K562 (cell line): Measurements from ENCODE around the gene NTRK2.

Experiments
- EZH2 ChIP-seq: IDR thresholded peaks from 2 replicates; pipeline ENCODE4 v1.6.1; 2012; ENCODE audit warnings: low read depth, mild to moderate bottlenecking, inconsistent platforms, low read length, borderline replicate concordance
- FOXM1 ChIP-seq, 2 experiments: fragments of 450-650 bp in 1 of 2; sonication (generic) in 1 of 2; formaldehyde crosslinking in 1 of 2; IDR thresholded peaks; 2 replicates each; pipeline versions ENCODE4 v1.6.1 to v1.9.0; 2017 to 2022; ENCODE audit warnings: low read depth in 2 of 2, mild to moderate bottlenecking in 2 of 2, missing genetic modification reagents in 1 of 2, moderate library complexity in 1 of 2
- JUNB ChIP-seq: fragments of 450-650 bp; formaldehyde crosslinking; conservative IDR thresholded peaks from 2 replicates; pipeline ENCODE4 v1.4.0; 2020; ENCODE audit warnings: mild to moderate bottlenecking
- KDM5B ChIP-seq: fragments of 200-600 bp; sonication (generic); IDR thresholded peaks from 2 replicates; pipeline ENCODE4 v1.6.1; 2012; ENCODE audit warnings: low read depth, mild to moderate bottlenecking, moderate library complexity, low read length, control low read depth, inconsistent platforms; ENCODE audit not compliant: insufficient replicate concordance
- MBD2 ChIP-seq: sonication (generic); IDR thresholded peaks from 2 replicates; pipeline ENCODE4 v1.6.1; 2016; ENCODE audit warnings: low read depth, borderline replicate concordance
- MECOM ChIP-seq: fragments of 250-450 bp; sonication (Bioruptor Pico); IDR thresholded peaks from 2 replicates; pipeline ENCODE4 v1.8.0; 2022; ENCODE audit warnings: inconsistent platforms
- REST ChIP-seq, 2 experiments: fragments of 450-650 bp; formaldehyde crosslinking in 1 of 2; IDR thresholded peaks; 2 replicates each; pipeline versions ENCODE4 v1.4.0 to v1.6.1; 2014 to 2020; ENCODE audit warnings: mild to moderate bottlenecking in 2 of 2, borderline replicate concordance in 1 of 2, low read depth in 1 of 2
- SP1 ChIP-seq: sonication (generic); formaldehyde crosslinking; IDR thresholded peaks from 2 replicates; pipeline ENCODE4 v1.8.1; 2022; ENCODE audit warnings: mild to moderate bottlenecking, missing genetic modification reagents
- STAT5B ChIP-seq: fragments of 250-450 bp; sonication (Bioruptor Pico); IDR thresholded peaks from 2 replicates; pipeline ENCODE4 v1.8.0; 2021; ENCODE audit warnings: mild to moderate bottlenecking, inconsistent platforms
- ZNF217 ChIP-seq: sonication (generic); formaldehyde crosslinking; IDR thresholded peaks from 2 replicates; pipeline ENCODE4 v1.8.0; 2022; ENCODE audit warnings: mild to moderate bottlenecking, missing genetic modification reagents
- ZNF316 ChIP-seq: fragments of 450-650 bp; IDR thresholded peaks from 2 replicates; pipeline ENCODE4 v1.6.1; 2016
- TF ChIP-seq, protein P1 (sequence below), 2 experiments: fragments of 450-650 bp in 1 of 2; sonication (generic) in 1 of 2; formaldehyde crosslinking in 1 of 2; IDR thresholded peaks; 2 replicates each; pipeline versions ENCODE4 v1.7.1 to v1.9.0; 2016 to 2022; ENCODE audit warnings: inconsistent platforms in 1 of 2, mild to moderate bottlenecking in 1 of 2, missing genetic modification reagents in 1 of 2

DNA sequence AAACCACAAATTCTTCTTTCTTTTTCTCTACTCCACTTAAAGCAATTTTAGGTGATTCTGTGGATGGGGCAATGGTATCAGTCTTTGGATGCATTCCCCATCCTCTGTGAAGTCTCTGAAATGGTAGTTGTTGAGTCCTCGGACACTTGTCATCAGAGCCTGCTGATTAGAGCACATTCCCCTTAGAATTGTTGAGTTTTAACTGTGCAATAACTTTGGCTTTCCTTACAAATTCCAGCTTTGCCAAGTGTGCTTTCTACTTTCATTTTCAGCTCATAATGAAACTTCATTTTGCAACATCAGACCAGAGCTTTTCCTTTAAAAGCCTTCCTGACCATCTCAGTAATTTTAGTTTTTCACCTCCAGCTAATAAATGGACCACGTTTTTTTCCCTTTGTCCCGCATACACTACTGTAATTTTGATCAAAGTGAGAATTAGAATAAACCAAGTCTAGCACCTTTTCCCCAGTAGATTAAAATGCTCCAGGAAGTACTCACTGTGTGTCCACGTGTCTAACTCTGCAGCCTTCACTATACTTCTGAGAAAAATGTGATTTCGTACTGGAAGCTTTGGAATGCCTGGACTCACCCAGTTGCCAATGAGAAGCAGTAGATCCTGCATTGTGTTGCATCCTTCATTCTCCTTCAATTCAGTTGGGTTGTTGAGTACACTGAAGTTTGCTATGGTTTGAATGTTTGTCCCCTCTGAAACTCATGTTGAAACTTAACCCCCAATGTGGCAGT is 135.6 kb downstream of the NTRK2 start:
- TF ChIP-seq EZH2 (no peak), KDM5B (no peak), SP1 (CRISPR knock-in tag) (no peak), MBD2 (no peak), MECOM (CRISPR knock-in tag) (no peak), REST (IDR thresholded peaks at IDR 0.05; ENCODE audit: borderline replicate concordance) (no peak), REST (CRISPR knock-in tag; IDR thresholded peaks at IDR 0.05; ENCODE audit: low read depth) (no peak), STAT5B (CRISPR knock-in tag) (no peak), ZNF217 (no peak), JUNB (CRISPR knock-in tag) (no peak), ZNF316 (no peak), FOXM1 (IDR thresholded peaks at IDR 0.05; ENCODE audit: low read depth) (no peak), FOXM1 (CRISPR knock-in tag; IDR thresholded peaks at IDR 0.05; ENCODE audit: low read depth) (no peak)
- TF ChIP-seq, protein P1, sequence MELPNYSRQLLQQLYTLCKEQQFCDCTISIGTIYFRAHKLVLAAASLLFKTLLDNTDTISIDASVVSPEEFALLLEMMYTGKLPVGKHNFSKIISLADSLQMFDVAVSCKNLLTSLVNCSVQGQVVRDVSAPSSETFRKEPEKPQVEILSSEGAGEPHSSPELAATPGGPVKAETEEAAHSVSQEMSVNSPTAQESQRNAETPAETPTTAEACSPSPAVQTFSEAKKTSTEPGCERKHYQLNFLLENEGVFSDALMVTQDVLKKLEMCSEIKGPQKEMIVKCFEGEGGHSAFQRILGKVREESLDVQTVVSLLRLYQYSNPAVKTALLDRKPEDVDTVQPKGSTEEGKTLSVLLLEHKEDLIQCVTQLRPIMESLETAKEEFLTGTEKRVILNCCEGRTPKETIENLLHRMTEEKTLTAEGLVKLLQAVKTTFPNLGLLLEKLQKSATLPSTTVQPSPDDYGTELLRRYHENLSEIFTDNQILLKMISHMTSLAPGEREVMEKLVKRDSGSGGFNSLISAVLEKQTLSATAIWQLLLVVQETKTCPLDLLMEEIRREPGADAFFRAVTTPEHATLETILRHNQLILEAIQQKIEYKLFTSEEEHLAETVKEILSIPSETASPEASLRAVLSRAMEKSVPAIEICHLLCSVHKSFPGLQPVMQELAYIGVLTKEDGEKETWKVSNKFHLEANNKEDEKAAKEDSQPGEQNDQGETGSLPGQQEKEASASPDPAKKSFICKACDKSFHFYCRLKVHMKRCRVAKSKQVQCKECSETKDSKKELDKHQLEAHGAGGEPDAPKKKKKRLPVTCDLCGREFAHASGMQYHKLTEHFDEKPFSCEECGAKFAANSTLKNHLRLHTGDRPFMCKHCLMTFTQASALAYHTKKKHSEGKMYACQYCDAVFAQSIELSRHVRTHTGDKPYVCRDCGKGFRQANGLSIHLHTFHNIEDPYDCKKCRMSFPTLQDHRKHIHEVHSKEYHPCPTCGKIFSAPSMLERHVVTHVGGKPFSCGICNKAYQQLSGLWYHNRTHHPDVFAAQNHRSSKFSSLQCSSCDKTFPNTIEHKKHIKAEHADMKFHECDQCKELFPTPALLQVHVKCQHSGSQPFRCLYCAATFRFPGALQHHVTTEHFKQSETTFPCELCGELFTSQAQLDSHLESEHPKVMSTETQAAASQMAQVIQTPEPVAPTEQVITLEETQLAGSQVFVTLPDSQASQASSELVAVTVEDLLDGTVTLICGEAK (IDR thresholded peaks at IDR 0.05): no peak
- TF ChIP-seq, protein P1 (CRISPR knock-in tag; IDR thresholded peaks at IDR 0.05): no peak
